Choroid plexus epithelial cell (primary cell): ENCODE data around the gene MXD3.
"Not testable (repeated sequence)": the region's sequence is repeated elsewhere in the genome, so short reads cannot be mapped to it uniquely, and the experiment has no call there.

Source experiments
- DNase-seq: peaks from one replicate; pipeline ENCODE4 v3.0.0-alpha.2; 2010; ENCODE audit warnings: low read depth
- H3K4me3 ChIP-seq: 2 replicates; pipeline ENCODE4 v1.5.1; 2011; ENCODE audit warnings: low read depth, mild to moderate bottlenecking, control low read depth, low read length, moderate library complexity
- CTCF ChIP-seq: conservative IDR thresholded peaks from 2 replicates; pipeline ENCODE4 v1.5.1; 2011; ENCODE audit warnings: low read depth, mild to moderate bottlenecking, control low read depth, inconsistent platforms, low read length, moderate library complexity

Gene MXD3, protein sequence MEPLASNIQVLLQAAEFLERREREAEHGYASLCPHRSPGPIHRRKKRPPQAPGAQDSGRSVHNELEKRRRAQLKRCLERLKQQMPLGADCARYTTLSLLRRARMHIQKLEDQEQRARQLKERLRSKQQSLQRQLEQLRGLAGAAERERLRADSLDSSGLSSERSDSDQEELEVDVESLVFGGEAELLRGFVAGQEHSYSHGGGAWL

DNA sequence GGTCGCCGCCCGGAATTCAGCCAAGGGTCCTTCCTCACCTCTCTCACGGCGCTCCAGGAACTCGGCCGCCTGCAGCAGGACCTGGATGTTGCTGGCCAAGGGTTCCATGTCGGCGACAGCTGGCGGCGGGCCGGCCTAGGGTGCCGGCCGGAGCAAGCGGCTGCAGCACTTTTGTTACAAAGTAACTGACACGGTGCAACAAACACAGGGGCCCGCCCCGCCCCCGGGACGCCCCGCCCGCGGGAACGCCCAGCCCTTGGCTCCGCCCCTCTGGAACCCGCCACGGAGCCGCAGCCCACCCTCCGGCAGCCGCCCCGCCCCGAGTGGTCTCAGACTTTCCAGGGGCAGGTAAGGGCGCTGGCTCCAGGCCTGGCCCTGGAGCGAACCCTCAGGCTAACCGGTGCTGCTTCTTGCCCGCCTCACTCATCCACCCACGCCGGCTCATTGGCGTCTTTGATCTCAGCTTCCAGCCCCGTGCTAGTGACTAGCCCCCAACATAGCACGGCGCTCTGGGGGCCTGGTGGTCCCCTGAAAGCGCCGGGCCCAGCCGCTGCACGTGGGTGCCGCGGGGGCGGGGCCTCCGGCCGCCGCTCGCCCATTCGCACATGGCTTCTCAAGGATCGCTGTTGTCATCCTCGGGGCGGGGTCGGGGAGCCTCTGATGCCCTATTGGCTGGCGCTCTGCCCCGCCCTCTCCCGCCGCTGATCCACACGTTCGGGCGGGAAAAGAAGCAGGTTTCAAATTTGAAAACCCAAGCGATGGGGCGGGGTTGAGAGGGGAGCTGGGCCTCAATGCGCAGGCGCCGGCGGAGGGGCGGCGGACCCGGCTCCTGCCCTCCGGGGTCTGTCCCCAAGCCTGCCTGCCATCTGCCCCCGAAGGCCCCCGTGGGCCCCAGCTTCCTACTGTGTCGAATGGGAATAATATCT, at the start of gene MXD3:
MXD3 (minus strand) TSS at position 176 of the 926 bp plus-strand sequence; CDS start at position 108, 68 bp downstream.
- H3K4me3 ChIP-seq, result peak within 1 kb of the TSS; percentile 69
- no peak for TF ChIP-seq CTCF

GRCh38 chr5:177360740-177361139, 49.0 kb upstream of the MXD3 start:
- not testable (repeated sequence) for DNase-seq, H3K4me3 ChIP-seq

More for the DNA sequence above, at the start of gene MXD3:
- peak; percentile 93 for DNase-seq

DNA sequence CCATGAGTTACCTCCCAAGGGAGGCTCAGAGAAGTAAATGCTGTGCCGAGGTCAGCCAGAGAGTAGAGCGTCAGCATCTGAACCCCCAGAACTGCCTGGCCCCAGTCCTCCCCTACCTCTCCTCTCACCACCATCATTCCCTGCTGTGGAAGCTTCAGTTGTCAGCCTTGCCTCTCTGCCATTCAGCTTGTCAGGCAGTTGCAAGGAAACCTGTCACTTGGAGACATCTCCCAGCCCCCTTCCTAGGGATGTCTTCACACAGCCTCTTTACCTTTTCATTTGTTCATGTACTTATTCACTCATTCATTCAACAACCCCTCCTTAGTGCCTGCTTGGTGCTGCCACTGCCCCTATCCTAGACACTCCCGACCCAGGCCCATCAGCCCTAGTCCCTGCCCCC, 48.2 kb upstream of the MXD3 start:
- TF ChIP-seq CTCF, result no peak
- H3K4me3 ChIP-seq, result no peak overlapping the region
- no peak for DNase-seq

GRCh38 chr5:177359451-177359851, 47.8 kb upstream of the MXD3 start:
- TF ChIP-seq CTCF, result no peak
- no peak for DNase-seq
- H3K4me3 ChIP-seq, result no peak overlapping the region

GRCh38 chr5:177358370-177358819, 46.7 kb upstream of the MXD3 start:
- TF ChIP-seq CTCF, result no peak
- DNase-seq, result no peak
- H3K4me3 ChIP-seq, result no peak overlapping the region

DNA sequence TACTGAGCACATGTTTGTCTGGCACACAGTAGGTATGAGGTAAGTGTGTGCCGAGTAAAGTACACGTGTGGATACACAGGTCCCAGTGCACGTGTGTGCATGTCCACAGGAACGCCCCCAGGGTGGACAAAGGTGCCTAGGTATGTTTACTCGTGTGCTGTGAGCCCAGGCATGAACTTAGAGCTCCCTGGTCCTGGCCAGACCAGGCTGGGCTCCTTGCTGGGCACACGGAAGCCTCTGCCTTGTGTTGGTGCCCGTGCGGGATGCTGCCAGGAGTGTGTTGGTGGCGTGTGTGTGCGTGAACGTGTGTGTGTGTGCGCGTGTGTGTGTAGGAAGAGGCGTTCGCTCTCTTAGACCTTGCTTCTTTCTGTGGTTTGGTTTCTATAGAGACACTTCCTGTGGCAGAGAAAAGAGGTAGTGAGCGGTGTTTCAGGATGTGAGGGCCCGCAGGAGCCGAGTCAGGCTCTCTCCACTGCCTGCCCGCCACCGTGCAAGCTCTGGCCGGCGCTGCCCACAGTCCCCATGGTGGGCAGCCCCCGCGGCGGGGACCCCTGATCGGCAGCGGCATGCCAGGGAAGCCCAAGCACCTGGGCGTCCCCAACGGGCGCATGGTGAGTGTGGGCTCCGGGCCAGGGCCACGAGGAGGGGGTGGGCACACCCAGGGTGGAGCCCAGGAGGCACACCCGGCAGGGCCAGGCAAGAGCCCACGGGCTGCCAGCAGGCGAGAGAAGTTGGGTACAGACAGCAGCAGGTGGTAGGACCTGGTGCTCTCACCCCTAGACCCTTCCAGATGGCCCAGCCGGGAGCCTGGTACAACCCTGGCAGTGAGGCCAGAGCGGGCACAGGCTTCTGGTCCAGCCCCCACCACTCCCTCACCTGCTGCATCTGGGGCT, 46.0 kb upstream of the MXD3 start, which contains the start of gene RGS14:
RGS14 (plus strand) TSS at position 466 of the 893 bp plus-strand sequence; CDS start at position 567, 101 bp downstream.
- DNase-seq, result peak; percentile 71
- no peak for TF ChIP-seq CTCF
- no peak within 1 kb of the TSS for H3K4me3 ChIP-seq

- no peak for TF ChIP-seq CTCF
- H3K4me3 ChIP-seq, result no peak overlapping the region
- no peak for DNase-seq
These were observed 45.4 kb upstream of the MXD3 start for GRCh38 chr5:177357146-177357458.
